ENCODE data around the gene ZPR1. TPM values are rescaled to one million over a fixed set of nuclear protein-coding genes. Genes with fewer than 3 reads are reported as not detected.

Gene ZPR1
- total RNA-seq, 4 donors from 2014 or later: 22.1 to 31.0 (median 26.2) TPM

DNA sequence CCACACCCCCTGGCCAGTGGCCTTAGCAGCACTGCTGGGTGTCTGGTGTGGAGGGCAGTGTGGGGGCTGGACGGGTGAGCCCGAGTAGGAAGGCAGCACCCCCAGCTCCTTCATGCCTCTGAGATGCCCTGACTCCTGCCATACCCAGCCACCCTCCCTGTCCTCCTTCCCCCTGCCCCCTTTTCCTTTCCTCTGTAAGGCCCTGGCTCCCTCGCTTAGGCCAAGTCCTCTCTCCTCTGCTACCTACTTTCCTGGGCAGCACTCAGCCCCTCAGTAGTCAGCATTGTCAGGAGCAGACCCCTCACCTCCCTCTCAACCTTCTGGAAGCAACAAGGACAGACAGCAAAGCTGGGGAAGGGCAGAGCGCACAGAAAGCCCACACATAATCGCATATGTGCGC is 63.0 kb downstream of the ZPR1 start:
- intact Hi-C loops (cut with DNase I): no loop called here
- 82 to 87% methylated on average over 6 of the region's 6 CpGs for WGBS, 2 donors
- Histone ChIP-seq H3K4me1 (no peaks in the 10 kb centered on the region), H3K9me3 (no peaks in the 10 kb centered on the region), H3K27ac (no peak overlapping the region), H3K27me3 (peaks cover 0 to 99% (median 0%) of the 10 kb centered on the region in 4 donors), H3K4me3 (no peak overlapping the region), H3K36me3 (no peaks in the 10 kb centered on the region)
- DNase-seq: no peak
- TF ChIP-seq POLR2A (IDR thresholded peaks at IDR 0.05): no peak
- TF ChIP-seq, protein P1, sequence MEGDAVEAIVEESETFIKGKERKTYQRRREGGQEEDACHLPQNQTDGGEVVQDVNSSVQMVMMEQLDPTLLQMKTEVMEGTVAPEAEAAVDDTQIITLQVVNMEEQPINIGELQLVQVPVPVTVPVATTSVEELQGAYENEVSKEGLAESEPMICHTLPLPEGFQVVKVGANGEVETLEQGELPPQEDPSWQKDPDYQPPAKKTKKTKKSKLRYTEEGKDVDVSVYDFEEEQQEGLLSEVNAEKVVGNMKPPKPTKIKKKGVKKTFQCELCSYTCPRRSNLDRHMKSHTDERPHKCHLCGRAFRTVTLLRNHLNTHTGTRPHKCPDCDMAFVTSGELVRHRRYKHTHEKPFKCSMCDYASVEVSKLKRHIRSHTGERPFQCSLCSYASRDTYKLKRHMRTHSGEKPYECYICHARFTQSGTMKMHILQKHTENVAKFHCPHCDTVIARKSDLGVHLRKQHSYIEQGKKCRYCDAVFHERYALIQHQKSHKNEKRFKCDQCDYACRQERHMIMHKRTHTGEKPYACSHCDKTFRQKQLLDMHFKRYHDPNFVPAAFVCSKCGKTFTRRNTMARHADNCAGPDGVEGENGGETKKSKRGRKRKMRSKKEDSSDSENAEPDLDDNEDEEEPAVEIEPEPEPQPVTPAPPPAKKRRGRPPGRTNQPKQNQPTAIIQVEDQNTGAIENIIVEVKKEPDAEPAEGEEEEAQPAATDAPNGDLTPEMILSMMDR (IDR thresholded peaks at IDR 0.05): no peak

Other genes starting within 250 kb of the ZPR1 start
- 10 to 100 TPM in 3 of 4 donors, 1 to 10 TPM in 1; 6.0 to 13.9 (median 12.0) TPM for gene BUD13, start 15.0 kb downstream of the ZPR1 start, total RNA-seq
- gene APOA5, start 3.9 kb upstream of the ZPR1 start, total RNA-seq: not detected
- gene APOA4, start 35.3 kb upstream of the ZPR1 start, total RNA-seq: not detected
- not detected for gene APOC3, start 41.9 kb upstream of the ZPR1 start, total RNA-seq
- gene APOA1, start 49.6 kb upstream of the ZPR1 start, total RNA-seq: not detected

Data from esophagus squamous epithelium (tissue), 5 donors.